K562 (cell line): Measurements from ENCODE around the gene PSMB2. TPM values are rescaled to one million over a fixed set of nuclear protein-coding genes. Genes with fewer than 3 reads are reported as not detected.

Experiments
- ATF1 ChIP-seq, 2 experiments: fragments of 450-650 bp in 1 of 2; IDR thresholded peaks; 2 replicates each; pipeline ENCODE4 v1.6.1; 2016; ENCODE audit warnings: missing compliant biosample characterization in 1 of 2, missing genetic modification characterization in 1 of 2
- BCOR ChIP-seq: fragments of 450-650 bp; IDR thresholded peaks from 2 replicates; pipeline ENCODE4 v1.6.1; 2016
- BHLHE40 ChIP-seq: IDR thresholded peaks from 2 replicates; pipeline ENCODE4 v1.6.1; 2011; ENCODE audit warnings: low read length, improper control_type of control experiment
- CREB1 ChIP-seq, 2 experiments: sonication (generic) in 1 of 2; formaldehyde crosslinking in 1 of 2; IDR thresholded peaks; 2 replicates each; pipeline versions ENCODE4 v1.6.1 to v1.8.0; 2012 to 2022; ENCODE audit warnings: inconsistent platforms in 1 of 2, mild to moderate bottlenecking in 1 of 2, missing genetic modification reagents in 1 of 2, moderate library complexity in 1 of 2
- DPF2 ChIP-seq: fragments of 450-650 bp; IDR thresholded peaks from 2 replicates; pipeline ENCODE4 v1.6.1; 2016
- FOXK1 ChIP-seq: sonication (generic); formaldehyde crosslinking; IDR thresholded peaks from 2 replicates; pipeline ENCODE4 v1.8.0; 2022; ENCODE audit warnings: missing genetic modification reagents, mild to moderate bottlenecking, borderline replicate concordance
- GTF3C2 ChIP-seq: IDR thresholded peaks from 3 replicates; pipeline ENCODE4 v1.6.1; 2011; ENCODE audit warnings: borderline replicate concordance, mild to moderate bottlenecking, moderate library complexity; ENCODE audit not compliant: insufficient read length; ENCODE audit errors: extremely low read depth
- HES1 ChIP-seq: fragments of 450-650 bp; IDR thresholded peaks from 2 replicates; pipeline ENCODE4 v1.6.1; 2016; ENCODE audit warnings: low read depth, mild to moderate bottlenecking, moderate library complexity
- HIVEP1 ChIP-seq: fragments of 250-450 bp; sonication (Bioruptor Pico); IDR thresholded peaks from 2 replicates; pipeline ENCODE4 v1.4.0; 2020; ENCODE audit warnings: mild to moderate bottlenecking
- KDM1A ChIP-seq, 2 experiments: fragments of 450-650 bp; IDR thresholded peaks; 2 replicates each; pipeline ENCODE4 v1.6.1; 2016; ENCODE audit warnings: mild to moderate bottlenecking in 2 of 2
- MEF2A ChIP-seq: IDR thresholded peaks from 2 replicates; pipeline ENCODE4 v1.6.1; 2011; ENCODE audit warnings: low read depth, mild to moderate bottlenecking, low read length, moderate library complexity; ENCODE audit not compliant: control insufficient read depth
- NFATC3 ChIP-seq: fragments of 450-650 bp; IDR thresholded peaks from 2 replicates; pipeline ENCODE4 v1.6.1; 2017; ENCODE audit warnings: mild to moderate bottlenecking
- RBM14 ChIP-seq: fragments of 200-400 bp; formaldehyde crosslinking; IDR thresholded peaks from 2 replicates; pipeline ENCODE4 v1.6.1; 2018; ENCODE audit warnings: low read depth, mild to moderate bottlenecking, low read length, moderate library complexity, borderline replicate concordance; ENCODE audit not compliant: insufficient read depth
- RNF2 ChIP-seq: sonication (generic); IDR thresholded peaks from 2 replicates; pipeline ENCODE4 v1.6.1; 2016
- SAFB ChIP-seq: fragments of 200-400 bp; formaldehyde crosslinking; IDR thresholded peaks from 2 replicates; pipeline ENCODE4 v1.6.1; 2017; ENCODE audit warnings: low read depth, low read length, borderline replicate concordance
- SETDB1 ChIP-seq: IDR thresholded peaks from one replicate; pipeline ENCODE4 v1.6.1; 2012; ENCODE audit warnings: low read length, control low read depth, inconsistent platforms
- SMARCA5 ChIP-seq: fragments of 450-650 bp; IDR thresholded peaks from 2 replicates; pipeline ENCODE4 v1.6.1; 2016
- STAT5B ChIP-seq: fragments of 250-450 bp; sonication (Bioruptor Pico); IDR thresholded peaks from 2 replicates; pipeline ENCODE4 v1.8.0; 2021; ENCODE audit warnings: mild to moderate bottlenecking, inconsistent platforms
- ZBTB34 ChIP-seq: fragments of 250-450 bp; sonication (Bioruptor Pico); IDR thresholded peaks from 2 replicates; pipeline ENCODE4 v1.8.0; 2021; ENCODE audit warnings: mild to moderate bottlenecking, moderate library complexity
- ZBTB5 ChIP-seq: fragments of 450-650 bp; IDR thresholded peaks from 2 replicates; pipeline ENCODE4 v1.6.1; 2017; ENCODE audit warnings: antibody characterized with exemption
- ZNF143 ChIP-seq: sonication (generic); formaldehyde crosslinking; IDR thresholded peaks from 2 replicates; pipeline ENCODE4 v1.9.0; 2022; ENCODE audit warnings: mild to moderate bottlenecking, missing genetic modification reagents
- ZNF41 ChIP-seq: fragments of 250-450 bp; sonication (Bioruptor Pico); conservative IDR thresholded peaks from 2 replicates; pipeline ENCODE4 v1.4.0; 2020; ENCODE audit warnings: mild to moderate bottlenecking
- polyA plus RNA-seq, 8 experiments: library from polyadenylated mRNA; depleted of rRNA in 4 of 8; stranded (reverse) in 5 of 8; unstranded in 3 of 8; fragments of >200 nt; fragmentation: Nextera tagmentation in 2 of 8; fragmentation: Illumina TruSeq in 1 of 8; extraction: Ambion mirVana in 2 of 8; extraction: Trizol in 1 of 8; gene quantifications; 2 replicates each; pipeline versions ENCODE4 v1.2.1 to v1.2.3, GENCODE V29; 2011 to 2014; ENCODE audit warnings: inconsistent platforms in 1 of 8, missing spikeins in 1 of 8
- total RNA-seq, 7 experiments: library from RNA; depleted of rRNA in 6 of 7; stranded (reverse); fragments of >200 nt in 6 of 7; fragmentation: Illumina TruSeq in 2 of 7; extraction: Trizol in 2 of 7; gene quantifications; 2 replicates each; pipeline versions ENCODE4 v1.2.1 to v1.2.3, GENCODE V29; 2011 to 2021; ENCODE audit warnings: low replicate concordance in 1 of 7

Gene PSMB2
- total and polyA plus RNA-seq, 9 of the 15 experiments (the other 6 are each of a cell fraction or from before 2014, with no cell fraction given): 71.7 to 543 (median 165) TPM

- no peak for TF ChIP-seq SETDB1
- TF ChIP-seq HIVEP1 (CRISPR knock-in tag): no peak
- no peak for TF ChIP-seq RBM14
- TF ChIP-seq FOXK1 (CRISPR knock-in tag): no peak
- peak; percentile 7; the same call in 1 of the 2 replicates for TF ChIP-seq BCOR
- 0 out of 2 replicates have a peak, but pooled peaks have one; percentile 14 for TF ChIP-seq SMARCA5
- TF ChIP-seq CREB1 (IDR thresholded peaks at IDR 0.05): no peak
- TF ChIP-seq CREB1 (CRISPR knock-in tag; IDR thresholded peaks at IDR 0.05): no peak
- TF ChIP-seq KDM1A (IDR thresholded peaks at IDR 0.05): 0 out of 4 replicates have a peak, but pooled peaks of 1 of the 2 experiments have one; percentile 10
- TF ChIP-seq SAFB: no peak
- TF ChIP-seq RNF2: no peak
- TF ChIP-seq ZNF41: no peak
- 0 out of 2 replicates have a peak, but pooled peaks have one; percentile 7 for TF ChIP-seq DPF2
- no peak for TF ChIP-seq BHLHE40
- no peak for TF ChIP-seq MEF2A
- TF ChIP-seq STAT5B: no peak
- no peak for TF ChIP-seq ZBTB34
- peak; percentile 72 for TF ChIP-seq GTF3C2
- no peak for TF ChIP-seq ZNF143 (CRISPR knock-in tag)
- TF ChIP-seq NFATC3: no peak
- TF ChIP-seq ZBTB5: no peak
- 0 out of 2 replicates have a peak, but pooled peaks have one; percentile 18 for TF ChIP-seq HES1
- TF ChIP-seq ATF1 (CRISPR knock-in tag; IDR thresholded peaks at IDR 0.05): no peak
- TF ChIP-seq ATF1 (tag; IDR thresholded peaks at IDR 0.05): no peak
These were observed 1.2 kb upstream of the PSMB2 start (continued) for GRCh38 chr1:35642471-35642955.
